Activated T-helper 1 cell treated with Interleukin-2 at 50 U/mL for 16 hours (primary cell): ENCODE data around the gene KLHDC1.
A peak's percentile ranks its signal among the peaks of the same experiment; 100 is the strongest.
"Not testable (repeated sequence)": the region's sequence is repeated elsewhere in the genome, so short reads cannot be mapped to it uniquely, and the experiment has no call there.

ENCODE experiments used
- DNase-seq: peaks from one replicate; pipeline ENCODE4 v3.0.0-alpha.2; 2020; ENCODE audit warnings: low read depth

The KLHDC1 gene

DNA sequence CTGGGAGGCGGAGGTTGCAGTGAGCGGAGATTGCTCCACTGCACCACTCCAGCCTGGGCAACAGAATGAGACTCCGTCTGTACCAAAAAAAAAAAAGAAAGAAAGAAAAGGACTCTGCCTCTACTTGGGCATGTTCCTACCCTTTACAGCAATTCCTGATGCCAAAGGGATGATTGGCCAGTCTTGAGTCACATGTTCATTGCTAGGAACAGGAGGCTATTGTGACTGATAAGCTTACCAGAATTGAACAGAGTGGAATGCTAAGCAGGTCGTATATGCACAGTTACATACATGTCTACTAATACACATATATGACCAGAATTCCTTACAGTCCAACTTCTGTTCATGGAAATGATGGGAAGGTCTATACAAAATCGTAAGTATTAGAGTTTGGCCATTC, 34.3 kb downstream of the KLHDC1 start:
- no peak for DNase-seq

DNA sequence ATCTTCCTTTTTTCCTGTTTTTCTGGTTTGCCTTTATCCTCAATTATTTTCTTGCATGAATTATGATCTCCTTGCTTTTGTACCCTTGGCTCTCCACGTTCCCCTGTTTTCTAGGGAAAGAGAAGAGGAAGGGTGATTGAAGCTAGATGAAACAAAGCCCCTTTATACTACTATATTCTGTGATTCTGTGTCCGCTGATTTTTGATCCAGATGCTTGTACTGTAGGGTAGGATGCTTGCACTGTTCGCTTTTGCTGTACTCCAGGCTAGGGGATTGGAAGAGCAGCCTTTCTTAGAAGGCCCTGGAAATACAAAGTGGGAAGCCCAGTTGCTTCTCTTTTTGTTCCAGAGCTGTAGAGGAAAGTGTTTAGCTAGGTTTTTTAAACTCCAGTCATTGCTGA, 40.0 kb downstream of the KLHDC1 start:
- DNase-seq = no peak

DNA sequence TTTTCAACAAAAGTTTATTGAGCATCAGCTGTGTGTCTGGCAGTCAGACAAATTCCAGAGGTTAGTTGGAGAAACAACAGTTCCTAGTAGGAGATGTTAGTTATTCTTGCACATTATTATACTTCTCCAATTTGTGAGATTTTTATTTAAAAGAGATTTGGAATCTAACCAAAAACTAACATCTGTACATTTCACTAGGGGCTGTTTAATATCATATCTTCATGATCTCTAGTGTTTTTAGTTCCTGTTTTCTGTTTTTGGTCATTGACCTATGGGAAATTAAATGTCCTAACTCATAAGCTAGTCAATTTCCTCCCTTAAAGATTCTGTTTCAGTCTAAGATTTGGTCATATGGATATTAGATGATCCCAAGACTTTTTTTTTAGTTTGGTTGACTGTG, 40.9 kb downstream of the KLHDC1 start:
- DNase-seq = no peak

DNA sequence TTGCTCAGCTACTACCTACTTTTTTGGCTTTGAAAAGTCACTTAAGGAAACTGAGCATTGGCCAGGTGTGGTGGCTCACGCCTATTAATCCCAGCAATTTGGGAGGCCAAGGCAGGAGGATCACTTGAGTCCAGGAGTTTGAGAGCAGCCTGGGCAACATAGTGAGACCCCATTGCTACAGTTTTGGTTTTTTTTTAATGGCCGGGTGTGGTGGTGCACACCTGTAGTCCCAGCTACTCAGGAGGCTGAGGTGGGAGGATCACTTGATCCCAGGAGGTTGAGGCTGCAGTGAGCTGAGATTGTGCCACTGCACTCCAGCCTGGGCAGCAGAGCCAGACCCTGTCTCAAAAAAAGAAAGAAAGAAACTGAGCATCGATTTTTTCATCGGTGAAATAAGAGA, 42.7 kb downstream of the KLHDC1 start:
- DNase-seq = not testable (repeated sequence)

DNA sequence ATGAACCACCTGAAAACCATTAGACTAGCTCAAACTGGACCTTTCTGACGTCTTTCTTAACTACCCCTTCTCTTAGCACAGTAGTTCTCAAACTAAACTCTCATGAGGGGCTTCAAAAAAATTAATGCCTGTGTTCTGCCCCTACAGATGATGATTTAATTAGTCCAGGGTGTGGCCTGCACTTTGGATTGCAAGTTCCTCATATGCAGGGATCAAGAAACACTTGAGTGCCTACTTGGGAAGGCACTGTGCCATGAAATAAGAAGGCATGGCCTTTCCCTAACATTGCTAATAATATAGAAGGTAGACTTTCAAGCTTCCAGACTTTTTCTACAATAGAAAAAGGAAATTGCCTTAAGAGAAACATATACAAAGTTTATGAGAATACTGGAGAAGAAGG, 52.3 kb downstream of the KLHDC1 start:
- no peak for DNase-seq

DNA sequence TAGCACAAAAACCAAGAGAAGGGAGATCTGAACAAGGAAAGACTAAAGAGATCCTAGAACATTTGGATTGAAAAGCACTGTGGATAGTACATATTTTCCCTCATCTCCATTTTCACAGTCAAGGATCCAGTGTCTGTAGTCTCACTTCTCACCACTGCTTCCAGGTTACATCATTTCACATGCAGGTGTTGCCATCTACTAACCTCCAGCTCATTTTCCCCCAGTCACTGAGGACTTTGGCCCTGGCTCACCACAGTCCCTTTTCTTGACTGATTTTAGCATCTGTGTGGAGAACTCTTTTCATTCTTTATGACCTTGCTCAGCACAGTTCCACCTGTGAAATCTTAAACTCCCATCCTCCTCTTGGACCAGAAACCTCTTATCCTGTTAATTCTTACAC, 53.6 kb downstream of the KLHDC1 start:
- not testable (repeated sequence) for DNase-seq

DNA sequence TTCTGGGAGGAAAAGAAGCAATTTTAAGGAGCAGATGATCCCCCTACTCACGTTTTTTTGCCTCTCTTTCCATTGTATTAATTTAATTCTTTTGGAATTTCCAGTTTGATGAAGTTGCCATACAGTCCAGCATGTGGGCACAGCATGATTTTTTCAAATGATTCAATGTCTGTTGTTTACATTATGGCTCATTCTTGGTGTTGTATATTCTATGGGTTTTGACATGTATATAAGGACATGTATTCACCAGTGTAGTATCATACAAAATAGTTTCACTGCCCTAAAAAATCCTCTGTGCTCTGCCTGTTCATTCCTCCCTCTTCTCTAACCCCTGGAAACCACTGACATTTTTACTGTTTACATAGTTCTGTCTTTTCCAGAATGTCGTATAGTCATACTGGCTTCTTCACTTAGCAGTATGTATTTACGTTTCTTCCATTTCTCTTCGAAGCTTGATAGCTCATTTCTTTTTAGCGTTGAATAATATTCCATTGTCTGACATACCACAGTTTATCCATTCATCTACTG, 61.7 kb downstream of the KLHDC1 start:
- DNase-seq = no peak

DNA sequence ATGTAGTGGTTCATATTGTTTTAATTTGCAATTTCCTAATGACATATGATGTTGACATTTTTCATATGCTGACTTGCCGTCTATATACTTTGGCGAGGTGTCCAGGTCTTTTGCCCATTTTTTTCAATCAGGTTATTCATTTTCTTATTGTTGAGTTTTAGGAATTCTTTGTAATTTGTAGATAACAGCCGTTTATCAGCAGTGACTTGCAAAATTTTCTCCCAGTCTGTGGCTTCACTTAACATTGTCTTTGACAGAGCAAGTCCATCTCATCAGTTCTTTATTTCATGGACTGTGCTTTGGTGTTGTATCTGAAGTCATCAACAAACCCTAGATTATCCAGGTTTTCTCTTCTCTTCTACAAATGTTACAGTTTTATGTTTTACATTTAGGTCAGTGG, 62.5 kb downstream of the KLHDC1 start:
- DNase-seq = no peak

DNA sequence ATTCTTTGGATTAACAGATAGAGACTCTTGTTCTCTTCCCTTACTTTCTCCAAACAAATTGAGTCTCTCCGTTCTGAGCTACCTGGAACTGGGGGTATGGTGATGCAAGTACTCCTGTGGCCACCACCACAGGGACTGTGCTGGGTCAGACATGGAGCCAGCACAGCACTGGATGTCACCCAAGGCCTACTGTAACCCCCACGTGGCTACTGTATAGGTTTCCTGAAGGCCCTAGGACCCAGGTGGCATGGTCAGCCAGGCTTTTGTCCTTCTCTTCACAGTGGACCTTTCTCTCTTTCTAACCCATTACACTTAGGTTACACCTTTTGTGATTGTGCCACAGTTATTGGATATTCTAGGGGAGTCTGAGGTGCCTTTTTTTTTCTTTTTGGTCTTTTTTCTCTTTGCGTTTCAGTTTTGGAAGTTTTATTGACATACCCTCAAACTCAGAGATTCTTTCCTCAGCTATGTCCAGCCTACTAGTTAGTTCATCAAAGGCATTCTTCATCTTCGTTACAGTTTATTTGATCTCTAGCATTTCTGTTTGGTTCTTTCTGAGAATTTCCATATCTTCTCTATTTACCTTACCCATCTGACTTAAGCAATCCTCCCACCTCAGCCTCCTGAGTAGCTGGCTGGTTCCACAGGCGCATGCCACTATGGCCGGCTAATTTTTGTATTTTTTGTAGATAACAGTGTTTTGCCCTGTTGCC, 69.1 kb downstream of the KLHDC1 start:
- no peak for DNase-seq

DNA sequence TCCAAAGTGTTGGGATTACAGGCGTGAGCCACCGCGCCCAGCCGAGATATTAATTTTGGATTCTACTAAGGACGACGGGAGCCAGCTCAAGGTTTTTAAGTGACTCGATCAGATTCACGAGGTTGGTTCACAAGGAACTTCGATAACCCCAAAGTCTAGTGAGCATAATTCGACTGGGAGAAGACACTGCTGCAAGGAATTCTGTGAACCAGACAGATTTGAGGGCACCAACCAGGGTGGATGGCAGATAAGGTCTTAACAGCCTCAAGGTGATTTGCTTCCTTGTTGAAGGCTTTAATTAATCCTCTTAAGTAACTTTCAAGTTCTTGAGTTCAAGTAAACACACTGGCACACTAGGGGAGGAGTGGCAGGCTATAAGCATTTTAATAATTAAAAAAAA, 73.9 kb downstream of the KLHDC1 start:
- DNase-seq = no peak

DNA sequence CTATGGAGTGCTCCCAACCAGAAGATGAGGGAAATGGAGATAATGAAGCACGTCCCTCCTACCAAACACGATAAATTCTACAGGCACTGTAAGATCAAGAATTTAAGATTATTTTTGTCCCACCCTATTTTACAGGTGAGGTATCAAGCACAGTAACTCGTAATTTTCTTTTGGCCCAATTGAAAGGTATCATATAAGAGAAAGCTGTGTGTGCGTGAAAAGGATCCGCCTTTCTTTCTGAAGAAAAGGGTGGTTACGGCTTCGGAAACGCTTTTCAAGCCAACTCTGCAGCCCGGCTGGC, 74.3 kb downstream of the KLHDC1 start:
- no peak for DNase-seq

DNA sequence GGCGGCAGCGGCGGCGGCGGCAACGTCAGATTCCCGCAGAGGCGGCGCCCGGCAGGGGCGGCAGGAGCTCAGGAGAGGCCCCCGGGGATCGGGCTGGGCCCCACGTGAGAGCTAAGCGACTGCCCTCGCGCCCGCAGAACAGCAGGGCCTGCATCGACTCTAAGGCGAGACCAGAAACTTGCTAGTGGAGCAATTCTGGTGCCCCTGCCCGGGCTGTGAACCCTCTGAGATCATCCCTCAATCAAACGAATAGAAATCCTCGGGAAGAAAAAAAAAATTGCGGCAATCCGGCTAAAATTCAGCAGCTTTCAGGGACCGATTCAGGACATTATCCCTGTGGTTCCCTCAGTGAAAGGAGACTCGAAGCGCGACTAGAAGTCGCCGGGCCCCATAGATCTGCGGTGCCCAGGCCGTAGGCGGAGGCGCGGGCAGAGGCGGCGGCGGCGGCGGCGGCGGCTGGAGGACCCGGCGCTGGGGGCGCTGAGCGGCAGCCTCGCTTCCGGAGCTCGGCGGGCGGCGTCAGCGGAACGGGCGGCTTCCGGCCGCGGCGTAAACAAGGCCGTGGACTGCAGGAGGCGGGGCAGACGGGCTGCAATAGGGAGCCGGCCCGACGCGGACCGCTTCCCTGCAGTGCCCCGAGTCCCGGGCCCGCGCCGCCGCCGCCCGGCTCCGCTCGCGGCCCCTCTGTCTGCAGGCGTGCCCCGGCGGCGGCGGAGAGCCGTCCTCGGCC, 74.8 kb downstream of the KLHDC1 start, which contains the start of gene KLHDC2:
TSS of gene KLHDC2 (plus strand) at position 583 of the 730 bp plus-strand sequence. CDS start 316 bp downstream, outside the sequence.
- DNase-seq = peak; percentile 84

DNA sequence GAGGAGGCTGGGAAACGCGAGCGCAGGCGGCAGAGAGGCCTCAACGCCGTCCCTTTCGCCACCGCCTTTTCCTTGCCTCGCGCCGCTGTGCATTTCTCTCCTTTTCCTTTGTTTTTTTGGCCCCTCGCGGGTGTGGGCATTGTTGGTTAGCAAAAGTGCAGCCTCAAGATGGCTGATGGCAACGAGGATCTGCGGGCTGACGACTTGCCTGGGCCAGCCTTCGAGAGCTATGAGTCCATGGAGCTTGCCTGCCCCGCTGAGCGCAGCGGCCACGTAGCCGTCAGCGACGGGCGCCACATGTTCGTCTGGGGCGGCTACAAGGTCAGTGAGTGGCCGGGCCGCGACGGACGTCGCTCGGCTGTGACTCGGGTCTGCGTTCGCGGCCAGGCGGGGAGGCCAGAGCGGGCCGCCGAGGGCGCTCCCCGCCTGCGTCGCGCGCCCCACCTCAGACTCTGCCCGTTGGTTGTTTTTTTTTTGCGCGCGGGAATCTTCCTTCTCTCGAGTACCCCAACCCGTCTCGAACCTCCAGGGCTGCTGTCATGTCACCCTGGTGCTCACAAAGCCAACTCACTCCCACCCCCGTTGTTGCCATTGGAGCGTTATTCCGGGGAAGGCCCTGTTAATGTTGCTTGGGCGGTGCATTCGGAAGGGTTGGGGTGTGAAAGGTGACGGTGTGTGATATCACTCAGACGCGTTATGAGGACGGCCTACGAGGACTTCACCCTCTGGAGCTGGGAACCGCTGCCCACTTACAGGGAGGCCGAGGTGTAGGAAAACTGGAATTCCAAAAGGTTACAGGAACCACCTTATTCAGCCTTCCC, 75.6 kb downstream of the KLHDC1 start:
- DNase-seq = peak; percentile 45

DNA sequence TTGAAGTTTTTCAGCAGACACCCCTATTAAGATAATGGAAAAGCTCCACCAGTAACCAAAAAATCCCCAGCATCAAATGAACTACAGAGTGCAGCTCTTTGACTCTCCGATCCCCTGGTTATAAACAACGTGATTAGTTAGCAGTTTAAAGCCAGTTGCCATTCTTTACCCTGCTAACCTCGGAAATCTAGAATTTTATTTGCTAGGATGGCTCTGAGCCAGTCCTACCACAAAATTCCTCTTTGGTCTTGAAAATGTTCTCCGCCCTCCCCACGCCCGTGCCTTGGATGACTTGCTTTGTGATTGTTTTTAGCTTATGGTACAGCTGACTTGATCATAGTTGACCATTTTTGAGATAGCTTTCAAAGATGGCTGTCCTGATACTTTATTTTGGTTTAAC, 76.3 kb downstream of the KLHDC1 start:
- DNase-seq = no peak

DNA sequence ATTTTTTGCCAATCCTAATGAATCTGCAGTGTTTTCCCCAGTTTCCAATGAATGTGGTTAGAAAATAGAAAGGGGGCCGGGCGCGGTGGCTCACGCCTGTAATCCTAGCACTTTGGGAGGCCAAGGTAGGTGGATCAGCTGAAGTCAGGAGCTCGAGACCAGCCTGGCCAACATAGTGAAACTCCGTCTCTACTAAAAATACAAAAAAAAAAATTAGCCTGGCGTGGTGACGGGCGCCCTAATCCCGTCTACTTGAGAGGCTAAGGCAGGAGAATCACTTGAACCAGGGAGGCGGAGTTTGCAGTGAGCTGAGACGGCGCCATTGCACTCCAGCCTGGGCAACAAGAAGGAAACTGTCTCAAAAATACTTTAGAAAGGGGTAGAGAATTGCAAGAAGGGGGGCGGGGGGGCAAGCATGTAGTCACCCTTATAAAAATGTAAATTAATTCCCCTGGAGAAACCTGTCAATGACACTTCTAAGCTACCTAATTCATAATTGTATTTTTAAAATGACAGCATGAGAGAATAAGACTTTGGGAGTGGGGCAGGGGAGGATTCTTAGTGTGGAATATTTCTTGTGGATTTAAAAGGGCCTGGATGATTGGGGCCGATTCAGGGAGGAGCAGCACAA, 76.8 kb downstream of the KLHDC1 start:
- no peak for DNase-seq

DNA sequence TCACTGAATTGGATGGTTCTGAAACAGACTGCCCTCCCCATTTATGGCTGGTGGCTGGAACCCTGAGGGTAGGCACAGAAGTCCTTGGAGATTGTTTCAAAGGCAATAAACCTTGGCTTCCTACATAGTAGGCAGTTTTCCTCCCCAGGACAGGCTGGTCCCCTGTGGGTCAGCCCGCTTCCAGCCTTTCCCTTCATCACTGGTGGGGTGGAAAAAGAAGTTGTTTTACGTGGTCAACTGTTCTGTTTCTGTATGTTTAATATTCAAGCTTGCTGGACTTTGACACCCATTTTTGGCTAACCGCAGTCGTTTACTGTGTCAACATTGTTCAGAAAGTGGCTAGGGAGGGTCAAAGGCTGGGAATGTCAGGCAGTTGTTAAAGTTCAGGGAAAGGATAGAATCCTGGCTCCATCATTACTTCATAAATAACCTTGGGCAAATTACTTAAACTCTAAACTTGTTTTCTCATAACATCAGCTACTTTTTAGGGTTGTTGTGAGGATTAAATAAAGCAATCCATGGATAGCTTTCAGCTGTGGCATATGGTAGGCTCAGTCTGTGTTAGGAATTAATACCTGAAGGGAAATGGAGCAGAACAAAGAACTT, 77.4 kb downstream of the KLHDC1 start:
- DNase-seq = no peak

DNA sequence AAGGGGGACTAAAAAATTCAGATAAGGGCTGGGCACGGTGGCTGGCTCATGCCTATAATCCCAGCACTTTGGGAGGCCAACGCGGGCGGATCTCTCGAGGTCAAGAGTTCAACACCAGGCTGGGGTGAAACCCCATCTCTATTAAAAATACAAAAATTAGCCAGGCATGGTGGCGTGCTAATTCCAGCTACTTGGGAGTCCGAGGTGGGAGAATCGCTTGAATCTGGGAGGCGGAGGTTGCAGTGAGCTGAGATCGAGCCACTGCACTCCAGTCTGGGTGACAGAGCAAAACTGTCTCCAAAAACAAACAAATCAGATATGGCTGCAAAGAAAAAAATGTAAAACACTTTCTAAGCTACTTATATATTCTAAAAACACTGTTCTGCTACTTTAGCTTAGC, 78.8 kb downstream of the KLHDC1 start:
- not testable (repeated sequence) for DNase-seq

DNA sequence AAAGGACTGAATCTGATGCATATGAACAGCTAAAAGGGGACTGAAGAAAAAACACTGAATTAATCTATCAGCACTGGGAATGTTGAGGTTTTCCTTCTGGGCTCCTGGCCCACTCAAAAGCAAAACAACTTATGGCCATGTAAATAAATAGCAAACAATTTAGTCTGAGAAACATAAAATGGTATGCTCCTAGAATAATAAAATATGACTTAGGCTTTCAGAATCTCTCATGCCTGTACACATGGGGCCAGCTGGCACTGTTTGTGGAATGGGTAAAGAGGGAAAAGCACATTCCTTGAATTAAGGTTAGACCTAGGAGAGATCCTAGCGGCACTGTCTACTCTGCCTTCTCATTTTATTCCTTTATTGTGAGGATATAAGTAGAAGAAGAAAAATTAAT, 81.2 kb downstream of the KLHDC1 start:
- no peak for DNase-seq

DNA sequence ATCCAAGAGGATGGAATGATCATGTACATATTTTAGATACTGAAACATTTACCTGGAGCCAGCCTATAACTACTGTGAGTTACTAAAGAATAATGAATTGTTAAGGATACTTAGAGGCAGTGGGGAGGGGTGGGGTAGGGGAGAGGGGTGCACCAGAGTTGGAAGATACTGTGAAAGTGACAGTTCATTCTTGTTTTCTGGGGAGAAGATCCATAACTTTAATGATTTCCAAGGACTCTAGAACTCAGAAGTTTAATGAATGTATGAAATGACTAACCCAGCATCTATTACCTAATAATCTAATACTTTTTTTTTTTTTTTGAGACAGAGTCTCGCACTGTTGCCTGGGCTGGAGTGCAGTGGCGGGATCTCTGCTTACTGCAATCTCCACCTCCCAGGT, 85.5 kb downstream of the KLHDC1 start:
- DNase-seq = no peak

DNA sequence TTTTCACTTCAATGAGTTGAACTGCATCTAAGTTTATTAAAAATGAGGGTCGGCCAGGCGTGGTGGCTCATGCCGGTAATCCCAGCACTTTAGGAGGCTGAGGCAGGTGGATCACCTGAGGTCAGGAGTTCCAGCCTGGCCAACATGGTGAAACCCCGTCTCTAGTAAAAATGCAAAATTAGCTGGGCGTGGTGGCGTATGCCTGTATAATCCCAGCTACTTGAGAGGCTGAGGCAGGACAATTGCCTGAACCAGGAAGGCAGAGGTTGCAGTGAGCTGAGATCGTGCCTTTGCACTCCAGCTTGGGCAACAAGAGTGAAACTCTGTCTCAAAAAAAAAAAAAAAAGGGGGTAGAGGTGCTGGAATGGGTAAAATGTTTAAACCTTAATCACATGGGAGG, 88.1 kb downstream of the KLHDC1 start:
- DNase-seq = not testable (repeated sequence)

DNA sequence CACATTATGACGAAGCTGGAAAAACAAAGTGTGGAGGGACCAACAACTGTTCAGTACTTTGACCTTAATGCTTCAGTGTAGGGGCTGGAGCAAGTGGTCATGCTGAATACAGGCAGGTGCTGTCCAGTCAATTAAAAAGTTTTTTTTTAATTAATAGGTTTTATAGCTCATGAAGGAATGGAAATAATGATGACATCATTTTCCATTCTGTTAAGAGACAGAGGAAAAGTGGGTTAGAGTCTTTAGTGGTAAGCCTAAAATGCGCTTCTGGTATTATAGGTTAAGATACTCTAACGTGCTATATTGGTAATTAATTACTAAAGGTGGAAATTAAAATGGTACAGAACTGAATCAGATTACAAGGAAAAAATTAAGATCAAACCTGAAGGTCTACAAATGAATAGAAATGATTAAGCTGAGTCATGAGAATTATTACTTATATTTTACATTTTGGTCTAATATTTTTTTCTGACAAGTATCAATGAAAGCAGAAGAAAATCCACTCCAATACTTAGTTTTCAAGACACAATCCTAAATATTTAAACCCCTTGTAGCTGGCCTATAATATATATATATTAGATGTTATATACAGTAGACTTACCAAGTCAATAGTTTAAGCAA, 90.6 kb downstream of the KLHDC1 start:
- no peak for DNase-seq
